BLaER1 (cell line): Measurements from ENCODE around the gene OBSCN.
"Not testable (repeated sequence)": the region's sequence is repeated elsewhere in the genome, so short reads cannot be mapped to it uniquely, and the experiment has no call there.

Experiments
- H3K27ac ChIP-seq: shearing (Covaris generic); formaldehyde crosslinking; 2 replicates; pipeline ENCODE4 v1.8.1; 2022
- H3K27me3 ChIP-seq: shearing (Covaris generic); formaldehyde crosslinking; 2 replicates; pipeline ENCODE4 v1.8.1; 2022
- H3K36me3 ChIP-seq: shearing (Covaris generic); formaldehyde crosslinking; 2 replicates; pipeline ENCODE4 v1.8.1; 2022
- H3K4me1 ChIP-seq: shearing (Covaris generic); formaldehyde crosslinking; 2 replicates; pipeline ENCODE4 v1.8.1; 2022
- H3K4me2 ChIP-seq: shearing (Covaris generic); formaldehyde crosslinking; 2 replicates; pipeline ENCODE4 v1.8.1; 2022
- H3K4me3 ChIP-seq: shearing (Covaris generic); formaldehyde crosslinking; 2 replicates; pipeline ENCODE4 v1.8.1; 2022
- H3K9ac ChIP-seq: shearing (Covaris generic); formaldehyde crosslinking; 2 replicates; pipeline ENCODE4 v1.8.1; 2022
- H3K9me3 ChIP-seq: shearing (Covaris generic); formaldehyde crosslinking; 2 replicates; pipeline ENCODE4 v1.8.1; 2022
- H4K20me1 ChIP-seq: shearing (Covaris generic); formaldehyde crosslinking; 2 replicates; pipeline ENCODE4 v1.8.1; 2022
- Cebpa-rat ChIP-seq: shearing (Covaris generic); IDR thresholded peaks from 2 replicates; pipeline ENCODE4 v1.8.1; 2022

The OBSCN gene

DNA sequence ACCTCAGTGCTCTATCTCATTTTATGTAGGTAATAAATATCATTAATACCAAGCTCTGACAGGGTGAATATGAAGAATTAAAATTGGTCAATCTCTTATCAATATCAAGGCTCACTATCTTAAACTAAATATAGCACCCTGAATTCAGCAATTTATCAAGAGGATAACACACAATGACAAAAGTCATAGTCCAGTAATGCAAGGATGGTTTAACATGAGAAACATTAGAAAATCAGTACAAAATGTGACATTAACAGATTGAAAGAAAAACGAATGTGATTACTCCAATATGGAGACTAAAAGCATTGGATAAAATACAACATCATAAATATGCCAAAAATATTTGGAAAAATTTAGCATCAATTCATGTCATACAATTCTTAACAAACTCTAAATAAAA lies 53.9 kb downstream of the OBSCN start:
- Histone ChIP-seq H4K20me1 (no peaks in the 10 kb centered on the region), H3K27me3 (no peaks in the 10 kb centered on the region), H3K9me3 (peaks cover 24% of the 10 kb centered on the region), H3K4me2 (no peak overlapping the region), H3K27ac (no peak overlapping the region), H3K4me1 (no peaks in the 10 kb centered on the region), H3K36me3 (peaks cover 44% of the 10 kb centered on the region), H3K4me3 (no peak overlapping the region), H3K9ac (no peak overlapping the region)
- TF ChIP-seq Cebpa-rat: no peak

DNA sequence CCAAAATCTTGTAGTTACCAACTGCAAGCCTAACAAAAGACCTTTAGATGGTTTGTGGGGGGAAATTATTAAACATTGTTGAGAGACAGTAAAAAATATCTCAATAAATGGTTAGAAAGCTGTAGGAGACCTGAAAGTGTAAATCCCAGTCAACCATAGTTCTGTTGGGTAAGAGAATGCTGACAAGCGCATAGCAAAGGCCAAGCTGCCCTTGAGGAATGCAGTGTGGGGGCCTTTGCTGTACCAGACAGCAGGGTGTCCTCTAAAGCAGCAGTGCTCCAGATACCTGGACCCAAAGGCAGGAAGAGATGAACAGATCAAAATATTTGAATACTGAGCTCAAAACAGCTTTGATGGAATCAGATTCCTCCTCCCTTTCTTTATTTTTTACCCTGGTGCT lies 54.6 kb downstream of the OBSCN start:
- H3K27ac ChIP-seq: no peak overlapping the region
- no peak overlapping the region for H3K4me3 ChIP-seq
- peaks cover 36% of the 10 kb centered on the region for H3K36me3 ChIP-seq
- no peaks in the 10 kb centered on the region for H3K4me1 ChIP-seq
- no peaks in the 10 kb centered on the region for H3K27me3 ChIP-seq
- TF ChIP-seq Cebpa-rat: no peak
- H3K9ac ChIP-seq: no peak overlapping the region
- no peaks in the 10 kb centered on the region for H4K20me1 ChIP-seq
- H3K4me2 ChIP-seq: no peak overlapping the region
- H3K9me3 ChIP-seq: peaks cover 24% of the 10 kb centered on the region

GRCh38 chr1:228263636-228264035 lies 55.8 kb downstream of the OBSCN start:
- Histone ChIP-seq H3K36me3 (peaks cover 37% of the 10 kb centered on the region), H3K4me1 (no peaks in the 10 kb centered on the region), H3K4me2 (no peak overlapping the region), H4K20me1 (no peaks in the 10 kb centered on the region), H3K27ac (no peak overlapping the region), H3K9me3 (peaks cover 24% of the 10 kb centered on the region), H3K27me3 (no peaks in the 10 kb centered on the region), H3K9ac (no peak overlapping the region), H3K4me3 (no peak overlapping the region)
- TF ChIP-seq Cebpa-rat: no peak

- Histone ChIP-seq H3K27ac (no peak overlapping the region), H4K20me1 (no peaks in the 10 kb centered on the region), H3K4me3 (no peak overlapping the region), H3K9me3 (peaks cover 24% of the 10 kb centered on the region), H3K9ac (no peak overlapping the region), H3K4me1 (no peaks in the 10 kb centered on the region), H3K36me3 (peaks cover 40% of the 10 kb centered on the region), H3K4me2 (no peak overlapping the region), H3K27me3 (no peaks in the 10 kb centered on the region)
- no peak for TF ChIP-seq Cebpa-rat
Measured at GRCh38 chr1:228264090-228264829, 56.4 kb downstream of the OBSCN start.

DNA sequence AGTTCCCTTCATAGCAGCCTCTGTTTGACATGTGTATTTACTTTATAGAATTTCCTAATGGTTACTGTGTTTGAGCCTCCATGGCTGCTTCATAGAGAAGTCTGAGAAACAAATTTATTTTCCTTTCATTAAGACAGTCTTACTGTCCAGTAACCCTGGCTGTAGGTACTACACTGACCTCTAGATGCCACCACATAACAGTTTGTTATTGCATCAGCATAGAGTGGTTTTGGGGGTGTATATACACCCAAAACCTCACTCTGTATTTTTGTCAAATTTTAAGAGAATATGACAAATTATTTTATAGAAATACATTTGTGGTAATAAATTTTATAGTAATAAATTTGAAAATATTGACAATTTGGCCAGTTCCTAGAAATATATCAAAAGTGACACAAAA lies 57.3 kb downstream of the OBSCN start:
- Histone ChIP-seq H3K27ac (no peak overlapping the region), H3K9ac (no peak overlapping the region), H3K36me3 (peaks cover 31% of the 10 kb centered on the region), H3K27me3 (no peaks in the 10 kb centered on the region), H3K9me3 (peaks cover 23% of the 10 kb centered on the region), H3K4me2 (no peak overlapping the region), H3K4me3 (no peak overlapping the region), H4K20me1 (no peaks in the 10 kb centered on the region), H3K4me1 (no peaks in the 10 kb centered on the region)
- no peak for TF ChIP-seq Cebpa-rat

DNA sequence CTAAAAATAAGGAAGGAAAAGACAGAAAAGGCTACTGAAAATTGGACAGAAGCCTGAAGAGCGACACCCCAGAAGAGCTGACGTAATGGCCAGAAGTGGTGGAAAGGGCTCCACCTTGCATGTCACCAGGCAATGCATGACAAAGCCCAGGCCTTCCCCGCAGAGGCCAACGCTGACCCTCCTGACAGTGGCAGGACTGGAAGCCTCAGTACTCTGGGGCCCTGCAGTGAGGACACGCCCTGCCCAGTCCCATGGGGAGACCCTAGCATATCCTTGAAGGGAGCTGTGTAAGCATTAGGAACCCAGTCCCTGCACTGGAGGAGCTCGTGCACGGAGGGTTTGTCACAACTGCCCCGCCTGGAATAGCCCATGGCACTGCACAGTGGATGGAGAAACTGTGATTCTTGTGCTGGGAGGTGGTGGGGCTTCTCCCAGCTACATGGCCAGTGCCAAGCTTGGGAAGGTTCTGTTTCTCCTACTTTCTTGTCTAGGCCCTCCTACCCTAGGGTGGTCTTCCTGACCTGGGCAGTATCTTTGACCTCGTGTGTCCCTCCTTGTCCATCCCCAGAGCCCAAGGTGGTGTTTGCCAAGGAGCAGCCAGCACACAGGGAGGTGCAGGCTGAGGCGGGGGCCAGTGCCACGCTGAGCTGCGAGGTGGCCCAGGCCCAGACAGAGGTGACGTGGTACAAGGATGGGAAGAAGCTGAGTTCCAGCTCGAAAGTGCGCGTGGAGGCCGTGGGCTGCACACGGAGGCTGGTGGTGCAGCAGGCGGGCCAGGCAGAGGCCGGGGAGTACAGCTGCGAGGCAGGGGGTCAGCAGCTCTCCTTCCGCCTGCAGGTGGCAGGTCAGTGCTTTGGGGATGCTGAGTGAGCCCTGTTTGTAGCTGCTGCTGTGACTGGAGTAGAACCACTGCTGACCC lies 60.4 kb downstream of the OBSCN start:
- Histone ChIP-seq H3K4me2 (no peak overlapping the region), H3K4me3 (no peak overlapping the region), H3K27ac (no peak overlapping the region), H3K9me3 (no peaks in the 10 kb centered on the region), H3K4me1 (no peaks in the 10 kb centered on the region), H3K9ac (no peak overlapping the region), H4K20me1 (no peaks in the 10 kb centered on the region), H3K36me3 (peaks cover 30% of the 10 kb centered on the region), H3K27me3 (no peaks in the 10 kb centered on the region)
- no peak for TF ChIP-seq Cebpa-rat

DNA sequence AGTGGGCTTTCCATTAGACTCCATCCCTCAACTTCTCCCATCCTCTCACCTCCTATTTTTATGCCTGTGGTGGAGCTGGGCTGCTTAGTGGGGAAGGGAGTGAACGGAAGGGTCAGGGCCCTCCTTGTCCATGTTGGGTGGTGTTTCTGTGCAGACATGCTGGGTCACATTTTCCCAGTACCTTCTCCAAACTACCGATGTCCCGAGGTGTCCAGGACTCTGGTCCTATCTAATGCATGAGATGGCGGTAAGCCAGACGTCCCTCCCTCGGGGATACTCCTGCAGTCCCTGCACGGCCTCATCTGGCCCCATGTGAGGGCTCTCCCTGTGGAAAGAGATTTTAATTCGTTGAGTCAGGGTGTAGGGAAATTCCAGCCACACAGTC lies 61.0 kb downstream of the OBSCN start:
- H3K27me3 ChIP-seq: no peaks in the 10 kb centered on the region
- H4K20me1 ChIP-seq: no peaks in the 10 kb centered on the region
- TF ChIP-seq Cebpa-rat: no peak
- peaks cover 35% of the 10 kb centered on the region for H3K36me3 ChIP-seq
- no peak overlapping the region for H3K9ac ChIP-seq
- no peak overlapping the region for H3K4me2 ChIP-seq
- no peak overlapping the region for H3K27ac ChIP-seq
- no peaks in the 10 kb centered on the region for H3K4me1 ChIP-seq
- no peak overlapping the region for H3K4me3 ChIP-seq
- no peaks in the 10 kb centered on the region for H3K9me3 ChIP-seq

GRCh38 chr1:228269431-228269830 lies 61.6 kb downstream of the OBSCN start:
- H3K36me3 ChIP-seq: peaks cover 41% of the 10 kb centered on the region
- not testable (repeated sequence) for H3K4me3 ChIP-seq, H3K27ac ChIP-seq, H3K4me1 ChIP-seq, H3K4me2 ChIP-seq, H3K9ac ChIP-seq, H4K20me1 ChIP-seq, H3K9me3 ChIP-seq, H3K27me3 ChIP-seq

- Histone ChIP-seq H3K4me3 (no peak overlapping the region), H3K9ac (no peak overlapping the region), H3K9me3 (no peaks in the 10 kb centered on the region), H4K20me1 (no peaks in the 10 kb centered on the region), H3K27me3 (no peaks in the 10 kb centered on the region), H3K4me2 (no peak overlapping the region), H3K27ac (no peak overlapping the region), H3K36me3 (peaks cover 44% of the 10 kb centered on the region), H3K4me1 (peaks cover 5% of the 10 kb centered on the region)
- TF ChIP-seq Cebpa-rat: no peak
Measured at GRCh38 chr1:228270032-228270431, 62.2 kb downstream of the OBSCN start.

DNA sequence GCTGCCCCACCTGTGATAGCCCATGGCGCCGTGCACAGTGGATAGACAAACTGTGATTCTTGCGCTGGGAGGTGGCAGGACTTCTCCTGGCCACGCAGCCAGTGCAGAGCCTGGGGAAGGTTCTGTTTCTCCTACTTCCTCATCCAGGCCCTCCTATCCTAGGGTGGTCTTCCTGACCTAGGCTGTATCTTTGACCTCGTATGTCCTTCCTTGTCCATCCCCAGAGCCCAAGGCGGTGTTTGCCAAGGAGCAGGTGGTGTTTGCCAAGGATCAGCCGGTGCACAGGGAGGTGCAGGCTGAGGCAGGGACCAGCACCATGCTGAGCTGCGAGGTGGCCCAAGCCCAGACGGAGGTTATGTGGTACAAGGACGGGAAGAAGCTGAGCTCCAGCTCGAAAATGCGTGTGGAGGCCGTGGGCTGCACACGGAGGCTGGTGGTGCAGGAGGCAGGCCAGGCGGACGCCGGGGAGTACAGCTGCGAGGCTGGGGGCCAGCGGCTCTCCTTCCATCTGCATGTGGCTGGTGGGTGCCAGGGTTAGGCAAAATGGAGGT lies 63.9 kb downstream of the OBSCN start:
- peaks cover 18% of the 10 kb centered on the region for H3K4me1 ChIP-seq
- H3K4me2 ChIP-seq: no peak overlapping the region
- H3K36me3 ChIP-seq: peaks cover 44% of the 10 kb centered on the region
- no peaks in the 10 kb centered on the region for H3K9me3 ChIP-seq
- no peaks in the 10 kb centered on the region for H3K27me3 ChIP-seq
- no peak for TF ChIP-seq Cebpa-rat
- H3K27ac ChIP-seq: no peak overlapping the region
- no peaks in the 10 kb centered on the region for H4K20me1 ChIP-seq
- H3K9ac ChIP-seq: no peak overlapping the region
- H3K4me3 ChIP-seq: no peak overlapping the region
